Bone marrow (tissue), 2 donors: ENCODE data around the gene DRC3.
"Not testable (repeated sequence)": the region's sequence is repeated elsewhere in the genome, so short reads cannot be mapped to it uniquely, and the experiment has no call there.

Experiments used
- DNase-seq, 2 donors: peaks; one replicate each; lab custom pipeline; 2025; lab: John Stamatoyannopoulos, UW

The DRC3 gene

DNA sequence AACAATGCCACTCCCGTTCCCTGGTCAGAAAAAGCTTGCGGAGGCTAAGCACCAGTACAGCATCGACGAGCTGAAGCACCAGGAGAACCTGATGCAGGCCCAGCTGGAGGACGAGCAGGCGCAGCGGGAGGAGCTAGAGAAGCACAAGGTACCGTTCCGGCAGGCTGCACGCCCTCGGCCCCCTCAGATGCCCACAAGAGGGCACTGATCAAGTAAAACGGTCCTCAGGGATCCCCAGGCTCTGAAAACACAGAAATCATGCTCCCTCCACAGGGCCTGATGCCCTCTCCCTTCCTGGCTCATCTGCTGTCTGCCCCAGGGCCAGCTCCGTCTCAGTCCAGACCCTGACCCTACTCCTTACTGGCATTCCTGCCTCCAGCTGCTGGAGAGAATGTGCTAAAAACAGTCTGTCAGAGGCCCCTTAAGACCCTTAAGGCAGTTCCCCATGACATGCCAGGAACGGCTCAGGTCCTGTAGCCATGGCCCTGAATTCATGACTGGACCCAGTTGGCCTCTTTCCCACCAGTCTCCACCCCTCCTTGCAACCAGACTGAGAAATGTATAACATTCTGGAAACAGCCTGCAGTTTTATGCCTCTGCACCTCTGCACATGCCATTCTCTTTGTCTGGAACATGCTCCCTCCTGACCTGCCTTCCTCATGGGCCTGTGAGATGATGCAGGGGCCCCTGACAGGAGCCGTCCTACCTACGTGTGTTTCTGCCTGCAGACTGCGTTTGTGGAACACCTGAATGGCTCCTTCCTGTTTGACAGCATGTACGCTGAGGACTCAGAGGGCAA, 21.8 kb downstream of the DRC3 start:
- DNase-seq = peak in 1 of 2 donors; percentile 6

DNA sequence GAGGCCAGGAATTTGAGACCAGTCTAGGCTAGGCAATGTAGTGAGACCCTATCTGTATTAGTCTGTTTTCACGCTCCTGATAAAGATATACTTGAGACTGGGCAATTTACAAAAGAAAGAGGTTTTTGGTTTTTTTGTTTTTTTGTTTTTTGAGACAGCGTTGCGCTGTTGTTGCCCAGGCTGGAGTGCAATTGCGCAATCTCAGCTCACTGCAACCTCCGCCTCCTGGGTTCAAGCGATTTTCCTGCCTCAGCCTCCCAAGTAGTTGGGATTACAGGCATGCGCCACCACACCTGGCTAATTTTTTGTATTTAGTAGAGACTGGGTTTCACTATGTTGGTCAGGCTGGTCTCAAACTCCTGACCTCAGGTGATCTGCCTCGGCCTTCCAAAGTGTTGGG, 23.2 kb downstream of the DRC3 start:
- not testable (repeated sequence) for DNase-seq

DNA sequence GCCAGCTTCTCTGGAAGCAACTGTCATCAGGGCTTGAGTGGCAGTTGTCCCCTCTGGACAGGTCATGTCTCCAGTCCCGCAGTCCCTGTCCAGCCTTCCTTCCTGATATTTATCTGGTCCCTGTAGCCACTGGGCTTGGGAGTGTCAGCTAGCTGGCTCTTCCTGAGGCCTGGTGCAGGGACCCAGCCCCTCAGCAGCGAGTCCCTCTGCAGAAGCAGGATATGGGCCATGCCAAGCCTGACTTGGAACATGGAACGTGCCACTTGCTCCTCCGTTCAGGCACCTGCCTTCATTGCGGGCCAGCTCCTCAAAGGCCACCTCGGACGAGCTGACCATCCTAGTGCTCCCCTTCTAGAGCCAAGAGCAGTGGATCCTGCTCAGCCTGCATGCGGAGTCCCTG, 26.3 kb downstream of the DRC3 start:
- DNase-seq = no peak

DNA sequence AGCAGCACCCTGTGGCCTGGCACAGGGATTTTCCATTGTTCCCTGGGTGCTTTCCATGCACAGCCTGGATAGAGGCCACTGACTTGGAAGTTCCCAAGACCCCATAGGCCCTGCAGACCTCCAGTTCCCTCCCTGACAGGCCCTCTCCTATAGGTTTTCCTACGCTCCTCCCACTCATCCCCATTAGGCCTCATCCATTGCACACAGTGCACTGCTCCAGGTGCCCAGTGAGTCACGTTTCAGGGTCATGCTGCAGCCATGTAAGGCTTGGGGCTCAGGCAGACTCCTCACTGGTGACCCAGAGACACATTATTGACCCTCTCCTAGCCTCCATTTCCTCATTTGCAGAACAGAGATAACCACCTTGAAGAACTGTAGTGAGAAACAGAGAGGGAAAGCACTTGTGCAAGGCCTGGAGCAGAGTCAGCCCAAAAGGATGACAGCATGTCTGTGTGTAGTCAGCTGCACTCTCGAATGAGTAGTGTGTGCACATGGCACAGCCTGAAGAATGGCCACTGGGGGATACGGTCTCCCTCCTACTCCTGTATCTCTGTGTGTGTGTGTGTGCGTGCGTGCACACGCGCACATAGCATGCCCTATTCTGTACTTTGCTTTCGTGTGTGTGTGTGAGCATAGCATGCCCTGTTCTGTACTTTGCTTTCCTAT, 26.8 kb downstream of the DRC3 start:
- no peak for DNase-seq

DNA sequence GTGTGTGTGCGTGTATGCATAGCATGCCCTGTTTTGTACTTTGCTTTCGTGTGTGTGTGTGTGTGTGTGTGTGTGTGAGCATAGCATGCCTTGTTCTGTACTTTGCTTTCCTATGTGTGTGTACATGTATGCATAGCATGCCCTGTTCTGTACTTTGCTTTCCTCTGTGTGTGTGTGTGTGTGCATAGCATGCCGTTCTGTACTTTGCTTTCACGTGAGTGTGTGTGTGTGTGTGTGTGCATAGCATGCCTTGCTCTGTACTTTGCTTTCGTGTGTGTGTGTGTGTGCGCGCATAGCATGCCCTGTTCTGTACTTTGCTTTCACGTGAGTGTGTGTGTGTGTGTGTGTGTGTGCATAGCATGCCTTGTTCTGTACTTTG, 27.4 kb downstream of the DRC3 start:
- DNase-seq = no peak

DNA sequence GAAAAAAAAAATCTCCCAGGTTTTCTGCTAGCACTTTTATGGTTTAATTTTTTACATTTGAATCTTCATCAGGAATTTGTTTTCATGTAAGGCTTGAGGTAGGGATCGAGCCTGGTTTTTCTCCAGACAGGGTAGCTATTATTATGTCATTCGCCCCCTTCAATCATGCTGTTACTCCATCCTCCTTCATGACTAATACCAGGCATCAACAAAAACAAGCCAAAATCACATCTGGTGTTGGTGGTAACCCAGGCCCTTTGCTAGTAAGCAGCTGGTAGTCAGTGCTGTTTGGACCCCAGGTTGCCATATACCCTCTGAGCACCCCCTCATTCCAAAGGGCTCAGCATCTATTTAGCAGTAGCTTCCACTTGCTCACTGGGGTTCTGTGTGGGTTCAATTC, 29.5 kb downstream of the DRC3 start:
- DNase-seq = no peak

DNA sequence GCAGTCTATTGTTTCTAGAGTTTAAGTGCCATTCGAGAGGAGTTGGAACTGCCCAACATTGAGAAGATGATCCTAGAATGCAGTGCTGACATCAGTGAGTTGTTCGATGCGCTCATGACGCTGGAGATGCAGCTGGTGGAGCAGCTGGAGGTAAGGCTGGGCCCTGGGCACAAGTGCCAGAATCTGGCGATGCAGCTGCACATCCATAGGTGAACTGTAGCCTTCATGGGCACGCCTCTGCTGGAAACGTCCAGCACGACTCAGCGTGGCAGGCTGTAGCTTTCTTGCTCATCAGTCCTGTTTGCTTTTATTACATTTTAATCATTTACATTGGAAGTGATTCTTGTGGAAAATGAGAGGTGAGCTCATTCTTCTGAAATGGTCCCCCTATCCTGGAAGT, 31.7 kb downstream of the DRC3 start:
- DNase-seq = no peak

DNA sequence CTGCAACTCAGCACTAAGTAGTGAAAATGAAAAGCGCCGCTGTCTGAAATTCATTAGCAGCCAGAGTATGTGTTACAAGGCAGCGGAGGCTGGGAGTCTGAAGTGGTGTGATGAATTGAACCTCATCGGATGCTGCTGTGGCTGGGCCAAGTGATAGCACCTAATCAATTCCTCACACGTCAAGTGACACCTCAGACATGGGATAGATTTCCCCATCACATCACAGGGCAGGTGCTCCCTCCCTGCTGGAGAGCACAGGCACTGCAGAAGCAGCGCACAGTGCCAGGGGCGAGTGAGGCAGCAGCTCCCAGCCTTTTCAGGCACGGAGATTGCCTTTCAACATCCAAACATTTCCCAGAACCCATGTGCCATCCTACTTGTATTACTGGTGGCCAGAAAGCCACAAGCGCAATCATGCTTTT, 32.2 kb downstream of the DRC3 start:
- no peak for DNase-seq

DNA sequence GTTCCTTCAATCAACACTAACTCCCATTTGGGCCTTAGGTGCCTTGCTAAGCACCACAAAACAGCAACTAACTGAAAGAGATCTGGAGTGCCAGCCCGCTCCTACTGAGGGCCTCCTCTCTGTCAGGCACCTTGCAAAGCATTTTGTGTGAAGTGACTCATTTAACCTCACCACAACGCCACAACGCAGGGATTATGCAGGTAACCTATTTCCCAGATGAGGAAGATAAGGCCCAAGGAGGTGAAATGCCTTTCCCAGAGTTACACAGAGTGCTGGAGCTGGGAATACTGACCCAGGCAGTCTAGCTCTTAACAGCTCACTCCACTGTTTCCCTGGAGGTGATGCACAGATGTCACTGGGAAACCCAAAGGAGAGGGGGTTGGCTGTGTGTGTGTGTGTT, 32.8 kb downstream of the DRC3 start:
- no peak for DNase-seq

DNA sequence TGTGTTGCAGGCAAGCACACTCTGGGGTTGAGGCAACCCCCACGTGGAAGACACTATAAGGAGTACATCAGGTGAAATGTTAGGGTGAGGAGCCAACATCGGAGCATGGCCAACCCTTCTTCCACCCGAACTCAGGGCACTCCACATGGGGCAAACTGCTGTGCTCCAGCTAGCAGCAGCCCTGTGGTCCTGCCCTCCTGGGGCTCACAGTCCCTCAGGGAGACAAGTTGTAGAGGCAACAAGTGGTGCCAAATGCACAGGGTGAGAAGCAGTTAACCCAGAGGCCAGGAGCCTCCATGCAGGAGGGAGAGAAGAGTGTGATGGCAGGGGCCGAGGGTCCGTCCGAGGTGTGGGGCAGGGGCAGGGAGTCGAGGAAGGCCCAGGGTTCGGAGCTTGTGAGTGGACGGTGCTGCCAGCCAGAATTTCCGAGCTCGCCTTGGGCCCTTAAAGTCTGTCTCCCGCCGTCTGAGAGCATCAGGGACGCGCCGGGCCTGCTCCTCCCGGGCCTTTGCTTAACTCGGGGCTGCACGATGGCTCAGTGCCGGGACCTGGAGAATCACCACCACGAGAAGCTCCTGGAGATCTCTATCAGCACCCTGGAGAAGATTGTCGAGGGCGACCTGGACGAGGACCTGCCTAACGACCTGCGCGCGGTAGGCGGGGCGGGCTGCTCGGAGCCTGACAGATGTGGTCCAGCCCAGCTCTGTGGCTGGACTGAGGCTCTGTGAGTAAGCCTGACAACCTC, 34.0 kb downstream of the DRC3 start:
- DNase-seq = no peak

DNA sequence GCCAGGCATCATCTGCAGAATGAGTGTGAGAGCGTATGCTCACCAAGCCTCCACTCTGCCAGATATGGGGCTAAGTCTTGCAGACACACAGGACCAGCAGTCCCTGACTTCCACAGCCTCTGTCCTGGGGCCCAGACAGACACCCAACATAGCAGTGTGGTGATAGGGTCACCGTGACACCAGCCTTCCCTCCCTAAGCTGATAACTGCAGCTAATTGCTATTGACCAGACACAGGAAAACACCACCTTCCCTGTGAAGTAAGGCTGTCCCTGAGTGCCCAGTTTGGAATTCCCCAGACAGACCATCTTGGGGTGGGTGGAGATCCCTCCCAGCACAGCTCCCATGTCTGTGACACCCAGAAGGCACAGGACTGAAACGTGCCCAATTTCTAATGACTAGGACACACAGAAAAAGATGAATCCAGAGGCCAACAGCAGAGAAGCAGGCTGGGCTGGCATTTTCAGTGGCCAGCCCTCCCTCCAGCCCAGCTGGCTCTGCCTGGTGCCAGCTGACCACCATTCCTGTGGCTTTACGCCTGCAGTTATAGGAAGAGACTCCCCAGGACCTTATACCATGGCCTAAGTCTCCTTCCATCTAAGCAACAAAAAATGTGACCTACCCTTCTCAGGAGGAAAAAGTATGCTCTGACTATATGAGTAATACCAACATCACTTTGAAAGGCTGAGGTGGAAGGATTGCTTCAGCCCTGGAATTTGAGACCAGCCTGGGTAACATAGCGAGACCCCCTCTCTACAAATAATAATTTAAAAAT, 36.0 kb downstream of the DRC3 start:
- no peak for DNase-seq

DNA sequence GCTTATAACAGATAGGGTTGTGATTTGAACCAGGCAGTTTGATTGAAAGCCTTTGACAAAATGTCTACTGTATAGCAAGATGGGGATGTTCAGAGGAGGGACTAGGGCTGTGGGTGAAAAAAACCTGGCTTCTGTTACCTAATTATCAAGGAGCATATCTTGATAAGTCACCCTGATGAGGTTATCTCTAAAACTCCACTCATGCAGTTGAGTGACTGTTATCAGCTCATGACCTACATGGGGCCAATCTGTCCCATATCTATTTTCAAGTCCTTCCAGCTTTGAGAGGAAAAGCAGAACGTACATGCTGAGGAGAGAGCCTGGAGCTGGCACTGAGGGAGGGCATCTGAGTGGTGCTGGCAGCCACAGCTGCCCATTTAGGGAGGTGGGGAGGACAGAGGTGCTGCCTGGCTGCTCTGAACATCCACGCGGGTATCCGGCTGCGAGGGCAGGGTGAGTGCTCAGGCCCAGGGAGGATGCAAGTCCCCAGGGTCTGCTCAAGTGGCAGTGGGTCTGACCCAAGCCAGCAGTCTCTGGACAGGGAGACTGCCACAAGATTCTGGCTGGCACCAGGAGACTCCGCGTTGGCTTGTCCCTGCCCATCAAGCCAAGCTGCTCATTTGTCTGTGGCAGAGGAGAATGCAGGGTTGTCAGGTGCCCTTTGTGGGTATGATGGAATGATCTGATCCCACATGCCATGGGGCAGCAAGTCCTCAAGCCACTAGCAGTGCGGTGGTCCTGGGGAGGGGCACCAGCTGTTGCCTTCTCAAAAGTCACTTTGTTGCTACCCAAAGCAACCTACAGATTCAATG, 37.2 kb downstream of the DRC3 start:
- no peak for DNase-seq

DNA sequence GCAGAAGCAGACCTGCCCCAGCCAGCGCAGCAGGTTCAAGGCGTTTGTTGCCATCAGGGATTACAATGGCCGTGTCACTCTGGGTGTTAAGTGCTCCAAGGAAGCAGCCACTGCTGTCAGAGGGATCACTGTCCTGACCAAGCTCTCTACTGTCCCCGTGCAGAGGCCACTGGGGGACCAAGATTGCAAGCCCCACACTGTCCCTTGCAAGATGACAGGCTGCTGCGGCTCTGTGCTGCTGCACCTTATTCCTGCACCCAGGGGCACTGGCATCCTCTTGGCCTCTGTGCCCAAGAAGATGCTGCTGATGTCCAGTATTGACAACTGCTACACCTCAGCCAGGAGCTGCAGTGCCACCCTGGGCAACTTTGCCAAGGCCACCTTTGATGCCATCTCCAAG, 38.6 kb downstream of the DRC3 start:
- no peak for DNase-seq

DNA sequence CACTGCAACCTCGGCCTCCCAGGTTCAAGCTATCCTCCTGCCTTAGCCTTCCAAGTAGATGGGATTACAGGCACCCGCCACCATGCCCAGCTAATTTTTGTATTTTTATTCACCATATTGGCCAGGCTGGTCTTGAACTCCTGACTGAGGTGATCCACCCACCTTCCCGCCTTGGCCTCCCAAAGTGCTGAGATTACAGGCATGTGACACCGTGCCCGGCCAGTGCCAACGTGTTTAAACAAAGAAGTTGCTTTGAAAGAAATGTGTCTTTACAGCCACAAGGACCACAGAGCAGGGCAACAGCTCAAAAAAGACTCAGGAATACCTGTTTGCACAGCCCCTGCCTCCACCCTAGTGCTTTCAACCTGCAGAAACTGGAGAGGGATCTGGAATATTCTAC, 41.3 kb downstream of the DRC3 start:
- DNase-seq = no peak

DNA sequence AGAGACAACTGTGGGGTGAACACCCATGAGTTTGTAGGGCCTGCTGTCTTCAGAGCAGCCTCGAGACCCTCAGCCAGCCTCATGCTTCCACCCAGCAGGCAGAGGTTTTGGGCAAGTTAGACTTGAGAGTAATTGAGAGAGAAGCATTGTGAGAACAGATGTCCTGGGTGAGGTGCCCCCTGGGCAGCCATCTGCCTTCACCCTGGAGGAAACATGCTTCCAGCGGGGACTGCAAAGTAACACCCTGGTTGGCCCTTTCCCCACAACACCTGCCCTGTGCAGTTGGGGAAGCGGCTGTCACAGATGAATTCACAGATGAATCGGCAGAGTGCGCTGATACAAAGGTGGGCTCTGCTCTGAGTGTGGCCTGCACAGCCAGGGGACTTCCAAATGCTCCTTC, 42.9 kb downstream of the DRC3 start:
- DNase-seq = no peak

DNA sequence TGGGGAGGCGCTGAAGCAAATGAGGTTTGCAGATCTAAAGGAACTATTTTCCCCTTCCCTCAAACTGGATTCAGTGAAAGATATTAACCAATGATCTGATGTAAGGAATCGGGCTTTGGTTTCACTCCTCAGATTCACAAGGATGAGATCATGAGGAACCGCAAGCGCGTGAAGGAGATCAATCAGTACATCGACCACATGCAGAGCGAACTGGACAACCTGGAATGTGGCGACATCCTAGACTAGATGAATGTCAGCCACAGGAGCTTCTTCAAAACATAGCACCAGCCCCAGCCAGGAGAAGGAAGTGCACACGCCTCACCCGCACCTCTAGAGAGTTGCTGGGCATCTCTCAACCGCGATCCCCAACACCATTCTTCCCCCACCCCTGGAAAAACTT, 43.8 kb downstream of the DRC3 start:
- no peak for DNase-seq

DNA sequence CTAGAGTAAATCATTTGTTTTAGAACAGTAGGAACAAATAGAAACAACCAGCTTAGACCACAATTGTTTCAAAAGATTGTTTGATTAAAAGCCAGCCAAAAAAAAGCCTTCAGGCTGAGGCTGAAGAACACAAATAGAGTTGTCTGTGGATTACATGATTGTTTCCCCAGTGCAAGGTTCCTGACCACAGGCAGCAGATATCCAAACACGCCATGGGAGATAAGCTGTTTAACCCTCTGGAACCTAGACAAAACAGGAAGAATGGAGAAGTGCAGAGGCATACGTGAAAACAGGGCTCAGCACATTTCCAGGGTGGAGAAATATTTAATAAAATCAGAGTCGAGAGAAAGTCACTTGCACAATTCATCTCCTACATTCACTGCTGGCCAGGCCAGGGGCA, 45.3 kb downstream of the DRC3 start:
- DNase-seq = no peak

DNA sequence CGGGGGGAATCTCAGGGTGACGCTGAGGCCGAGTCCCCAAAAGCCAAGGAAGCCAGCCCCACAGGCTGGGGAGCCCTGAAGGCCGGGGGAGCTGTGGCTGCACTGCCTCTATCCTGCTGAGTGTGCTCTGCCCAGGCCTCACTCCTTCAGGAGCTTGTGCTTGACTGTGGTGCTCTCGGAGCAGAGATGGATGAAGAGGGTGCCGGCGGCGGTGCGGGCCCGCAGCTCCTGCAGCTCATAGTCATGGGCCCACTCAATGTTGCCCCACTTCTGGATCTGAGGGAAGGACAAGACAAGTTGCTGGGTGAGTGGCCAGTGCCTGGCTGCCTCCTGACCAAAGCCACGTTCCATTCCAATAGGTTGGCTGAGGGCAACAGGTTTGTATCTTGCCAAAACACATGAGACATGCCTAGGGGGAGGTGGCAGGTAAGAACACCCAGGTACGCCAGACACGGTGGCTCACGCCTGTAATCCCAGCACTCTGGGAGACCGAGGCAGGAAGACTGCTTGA, 45.8 kb downstream of the DRC3 start:
- DNase-seq = no peak

DNA sequence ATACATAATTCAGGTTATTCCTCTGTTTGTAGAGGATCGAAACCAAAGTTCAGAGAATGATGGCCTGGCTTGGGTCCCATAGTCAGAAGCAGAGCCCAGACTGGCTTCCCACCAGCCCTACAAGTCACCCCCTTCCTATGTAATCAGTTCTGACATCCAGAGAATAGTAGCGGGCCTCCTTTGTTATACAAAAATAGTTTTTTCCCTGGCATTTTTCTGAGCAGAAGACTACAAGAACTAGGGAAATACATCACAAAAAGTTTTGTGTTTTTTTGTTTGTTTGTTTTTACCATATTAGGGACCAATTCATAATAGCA, 47.1 kb downstream of the DRC3 start:
- DNase-seq = no peak

DNA sequence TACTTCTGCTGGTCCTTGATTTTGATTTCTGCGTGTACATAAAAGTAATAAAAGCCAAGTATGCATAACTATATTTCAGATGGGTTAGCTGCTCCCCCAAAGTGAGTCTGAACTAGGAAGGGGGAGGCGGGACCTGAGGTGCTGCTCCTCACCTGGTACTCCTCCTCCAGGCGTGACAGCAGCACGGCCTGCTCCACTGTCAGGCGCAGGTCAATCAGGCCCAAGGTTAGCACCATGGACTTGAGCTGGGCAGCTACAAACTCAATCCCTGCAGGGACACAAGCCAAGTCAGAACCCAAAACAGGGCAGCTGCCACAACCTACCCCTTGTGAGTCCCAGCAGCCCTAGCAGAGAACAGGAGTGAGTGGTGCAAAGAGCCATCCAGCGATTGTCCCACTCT, 48.3 kb downstream of the DRC3 start:
- no peak for DNase-seq

DNA sequence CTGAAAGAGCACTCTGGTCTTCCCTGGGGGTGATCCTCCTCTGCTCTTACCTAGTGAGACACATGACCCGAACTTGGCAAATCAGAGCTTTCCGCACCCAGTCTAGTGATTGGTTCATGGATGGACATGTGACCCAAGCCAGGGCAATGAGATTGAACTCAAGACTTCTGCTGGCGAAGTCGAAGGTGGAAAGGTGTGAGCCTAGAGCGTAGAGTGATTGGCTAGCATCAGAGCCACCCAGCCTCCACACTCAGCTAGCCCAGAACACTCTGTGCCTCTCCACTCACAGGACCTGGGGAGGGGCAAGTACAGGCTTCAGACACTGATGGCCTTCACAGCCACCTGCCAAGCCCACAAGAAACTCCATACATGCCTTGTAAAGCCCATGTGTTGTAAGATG, 48.7 kb downstream of the DRC3 start:
- DNase-seq = no peak
